Endodermal cell (in vitro differentiated cells): Measurements from ENCODE around the gene ALDH7A1. TPM values are rescaled to one million over a fixed set of nuclear protein-coding genes. Genes with fewer than 3 reads are reported as not detected.

ENCODE experiments used
- DNase-seq: peaks from one replicate; pipeline ENCODE4 v3.0.0-alpha.2; 2017
- H3K27ac ChIP-seq: 2 replicates; pipeline ENCODE4 v1.5.1; 2013; ENCODE audit warnings: mild to moderate bottlenecking, low read depth, low read length, moderate library complexity
- H3K27me3 ChIP-seq: 2 replicates; pipeline ENCODE4 v1.6.1; 2013; ENCODE audit warnings: mild to moderate bottlenecking, low read length, moderate library complexity; ENCODE audit not compliant: insufficient read depth, control insufficient read depth, poor library complexity, severe bottlenecking
- H3K36me3 ChIP-seq: 2 replicates; pipeline ENCODE4 v1.7.0; 2013; ENCODE audit warnings: mild to moderate bottlenecking, low read length, moderate library complexity; ENCODE audit not compliant: control insufficient read depth, insufficient read depth
- H3K4me1 ChIP-seq: one replicate; pipeline ENCODE4 v1.7.0; 2013; ENCODE audit warnings: low read length; ENCODE audit not compliant: control insufficient read depth, insufficient read depth
- H3K4me3 ChIP-seq: 2 replicates; pipeline ENCODE4 v1.5.1; 2013; ENCODE audit warnings: mild to moderate bottlenecking, low read length, moderate library complexity
- H3K9ac ChIP-seq: 2 replicates; pipeline ENCODE4 v1.6.1; 2013; ENCODE audit warnings: mild to moderate bottlenecking, low read length, moderate library complexity; ENCODE audit not compliant: poor library complexity, severe bottlenecking; ENCODE audit errors: extremely low read depth
- H3K9me3 ChIP-seq: 2 replicates; pipeline ENCODE4 v1.6.1; 2013; ENCODE audit warnings: mild to moderate bottlenecking, low read length, moderate library complexity; ENCODE audit not compliant: control insufficient read depth
- H3K27ac Mint-ChIP-seq: 2 replicates; pipeline ENCODE4 v1.8.0; 2020; ENCODE audit warnings: mixed read lengths
- H3K27me3 Mint-ChIP-seq: 2 replicates; pipeline ENCODE4 v1.8.0; 2021; ENCODE audit warnings: mild to moderate bottlenecking, mixed read lengths; ENCODE audit not compliant: insufficient read depth
- H3K36me3 Mint-ChIP-seq: 2 replicates; pipeline ENCODE4 v1.8.0; 2020; ENCODE audit warnings: low read depth, mixed read lengths
- H3K4me1 Mint-ChIP-seq: 2 replicates; pipeline ENCODE4 v1.8.0; 2020; ENCODE audit warnings: mixed read lengths
- H3K4me3 Mint-ChIP-seq: 2 replicates; pipeline ENCODE4 v1.8.0; 2020; ENCODE audit warnings: mild to moderate bottlenecking, moderate library complexity, mixed read lengths
- H3K9me3 Mint-ChIP-seq: 2 replicates; pipeline ENCODE4 v1.8.0; 2020; ENCODE audit warnings: mild to moderate bottlenecking, mixed read lengths
- WGBS, 2 experiments: methylation state at CpG; one replicate each; pipeline versions ENCODE4 v1.1.5 to v1.1.7; 2013; ENCODE audit warnings: missing lambda C conversion rate in 2 of 2, mixed read lengths in 1 of 2; ENCODE audit not compliant: insufficient coverage in 1 of 2, insufficient read length in 1 of 2; 5-methylcytosine and 5-hydroxymethylcytosine counted together
- total RNA-seq, 2 donors: library from RNA; stranded (reverse); fragmentation: NEBNext Ultra II Directional in 1 of 2; extraction: Animal tissue kit (Norgen Biotek cat#: 25700) in 1 of 2; gene quantifications; 2 replicates in 1 of 2; 3 replicates in 1 of 2; pipeline ENCODE4 v1.2.1, GENCODE V29; 2021
- TF ChIP-seq, protein P1 (sequence below): fragments of 200-600 bp; sonication (generic); conservative IDR thresholded peaks from 2 replicates; pipeline ENCODE4 v1.5.0; 2021; ENCODE audit warnings: antibody characterized with exemption, mild to moderate bottlenecking

The ALDH7A1 gene
- total RNA-seq, 2 donors from 2014 or later: 133 to 192 TPM

DNA sequence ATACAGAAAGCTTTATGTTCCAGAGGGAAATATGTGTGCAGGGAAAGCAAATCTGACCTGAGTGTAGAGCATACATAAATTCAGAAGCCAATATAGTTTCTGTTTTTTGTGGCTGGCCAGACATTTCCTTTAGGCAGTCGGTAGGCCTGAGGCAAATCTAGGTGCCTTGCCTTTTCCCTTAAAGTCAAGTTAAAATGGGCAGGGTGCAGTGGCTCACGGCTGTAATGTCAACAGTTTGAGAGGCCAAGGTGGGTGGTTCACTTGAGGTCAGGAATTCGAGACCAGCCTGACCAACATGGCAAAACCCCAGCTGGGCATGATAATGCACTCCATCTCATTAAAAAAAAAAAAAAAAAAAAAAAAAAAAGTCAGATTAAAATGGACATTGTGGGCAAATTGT, 36.9 kb upstream of the ALDH7A1 start:
- peaks cover 2% of the 10 kb centered on the region for H3K9me3 Mint-ChIP-seq
- TF ChIP-seq, protein P1, sequence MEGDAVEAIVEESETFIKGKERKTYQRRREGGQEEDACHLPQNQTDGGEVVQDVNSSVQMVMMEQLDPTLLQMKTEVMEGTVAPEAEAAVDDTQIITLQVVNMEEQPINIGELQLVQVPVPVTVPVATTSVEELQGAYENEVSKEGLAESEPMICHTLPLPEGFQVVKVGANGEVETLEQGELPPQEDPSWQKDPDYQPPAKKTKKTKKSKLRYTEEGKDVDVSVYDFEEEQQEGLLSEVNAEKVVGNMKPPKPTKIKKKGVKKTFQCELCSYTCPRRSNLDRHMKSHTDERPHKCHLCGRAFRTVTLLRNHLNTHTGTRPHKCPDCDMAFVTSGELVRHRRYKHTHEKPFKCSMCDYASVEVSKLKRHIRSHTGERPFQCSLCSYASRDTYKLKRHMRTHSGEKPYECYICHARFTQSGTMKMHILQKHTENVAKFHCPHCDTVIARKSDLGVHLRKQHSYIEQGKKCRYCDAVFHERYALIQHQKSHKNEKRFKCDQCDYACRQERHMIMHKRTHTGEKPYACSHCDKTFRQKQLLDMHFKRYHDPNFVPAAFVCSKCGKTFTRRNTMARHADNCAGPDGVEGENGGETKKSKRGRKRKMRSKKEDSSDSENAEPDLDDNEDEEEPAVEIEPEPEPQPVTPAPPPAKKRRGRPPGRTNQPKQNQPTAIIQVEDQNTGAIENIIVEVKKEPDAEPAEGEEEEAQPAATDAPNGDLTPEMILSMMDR: no peak
- no peaks in the 10 kb centered on the region for H3K4me1 ChIP-seq
- peaks cover 1% of the 10 kb centered on the region for H3K36me3 Mint-ChIP-seq
- H3K4me3 ChIP-seq: no peak overlapping the region
- no peaks in the 10 kb centered on the region for H3K27me3 ChIP-seq
- no peaks in the 10 kb centered on the region for H3K4me1 Mint-ChIP-seq
- H3K9ac ChIP-seq: no peak overlapping the region
- H3K27ac ChIP-seq: no peak overlapping the region
- 60 to 95% methylated on average over 2 to 3 of the region's 3 CpGs for WGBS, 2 experiments
- no peak overlapping the region for H3K4me3 Mint-ChIP-seq
- peaks cover 6% of the 10 kb centered on the region for H3K36me3 ChIP-seq
- no peak overlapping the region for H3K27ac Mint-ChIP-seq
- no peaks in the 10 kb centered on the region for H3K27me3 Mint-ChIP-seq
- H3K9me3 ChIP-seq: no peaks in the 10 kb centered on the region
- DNase-seq: no peak

DNA sequence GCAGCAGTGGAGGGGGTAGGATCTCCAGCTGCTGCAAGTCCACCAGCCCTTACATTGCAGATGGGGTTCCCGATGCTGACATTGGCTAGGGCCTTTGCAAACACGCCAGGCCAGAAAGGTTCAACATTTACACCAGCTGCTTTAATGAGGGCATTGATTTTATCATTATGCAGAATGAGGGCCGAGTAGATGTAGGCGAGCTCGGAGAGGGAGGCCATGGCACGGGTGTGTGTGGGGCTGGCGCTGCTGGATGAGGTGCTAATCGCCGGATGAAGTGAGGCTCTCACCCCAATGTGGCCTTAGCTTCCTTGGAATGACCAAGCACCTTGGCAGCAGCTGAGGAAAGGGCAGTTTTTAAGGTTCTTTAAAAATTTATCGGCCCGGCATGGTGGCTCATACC, 33.1 kb upstream of the ALDH7A1 start:
- H3K27me3 ChIP-seq: no peaks in the 10 kb centered on the region

DNA sequence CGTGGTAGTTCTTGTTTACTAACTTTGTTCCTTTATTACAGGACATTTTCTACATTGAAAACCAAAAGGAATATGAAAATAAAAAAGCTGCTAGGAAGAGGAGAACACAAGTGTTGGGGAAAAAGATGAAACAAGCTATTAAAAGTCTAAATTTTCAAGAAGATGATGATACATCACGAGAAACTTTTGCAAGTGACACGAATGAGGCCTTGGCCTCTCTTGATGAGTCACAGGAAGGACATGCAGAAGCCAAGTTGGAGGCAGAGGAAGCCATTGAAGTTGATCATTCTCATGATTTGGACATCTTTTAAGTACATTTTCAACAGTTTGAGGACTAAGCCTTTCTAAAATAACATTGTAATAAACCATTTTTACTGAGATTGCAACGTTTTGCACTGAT, 29.5 kb upstream of the ALDH7A1 start:
- no peaks in the 10 kb centered on the region for H3K4me1 ChIP-seq
- peaks cover 48% of the 10 kb centered on the region for H3K36me3 Mint-ChIP-seq
- no peak overlapping the region for H3K27ac ChIP-seq
- no peaks in the 10 kb centered on the region for H3K27me3 ChIP-seq
- H3K4me3 Mint-ChIP-seq: no peak overlapping the region
- TF ChIP-seq, protein P1: no peak
- no peak overlapping the region for H3K27ac Mint-ChIP-seq
- no peak overlapping the region for H3K4me3 ChIP-seq
- H3K36me3 ChIP-seq: peaks cover 70% of the 10 kb centered on the region
- no peak for DNase-seq
- H3K9me3 Mint-ChIP-seq: no peaks in the 10 kb centered on the region
- H3K27me3 Mint-ChIP-seq: no peaks in the 10 kb centered on the region
- no peaks in the 10 kb centered on the region for H3K9me3 ChIP-seq
- 89 to 97% methylated on average over 2 to 4 of the region's 4 CpGs for WGBS, 2 experiments
- no peak overlapping the region for H3K9ac ChIP-seq
- H3K4me1 Mint-ChIP-seq: no peaks in the 10 kb centered on the region

More for the DNA sequence above, 33.1 kb upstream of the ALDH7A1 start:
- no peak overlapping the region for H3K9ac ChIP-seq
- no peak overlapping the region for H3K4me3 ChIP-seq
- peaks cover 23% of the 10 kb centered on the region for H3K36me3 Mint-ChIP-seq
- no peaks in the 10 kb centered on the region for H3K9me3 ChIP-seq
- no peak overlapping the region for H3K4me3 Mint-ChIP-seq
- H3K4me1 ChIP-seq: no peaks in the 10 kb centered on the region
- no peaks in the 10 kb centered on the region for H3K4me1 Mint-ChIP-seq
- no peak overlapping the region for H3K27ac Mint-ChIP-seq
- peak; percentile 57 for DNase-seq
- TF ChIP-seq, protein P1: no peak
- no peak overlapping the region for H3K27ac ChIP-seq
- 86 to 94% methylated on average over 4 to 11 of the region's 11 CpGs for WGBS, 2 experiments
- no peaks in the 10 kb centered on the region for H3K9me3 Mint-ChIP-seq
- H3K27me3 Mint-ChIP-seq: no peaks in the 10 kb centered on the region
- H3K36me3 ChIP-seq: peaks cover 37% of the 10 kb centered on the region
